Upper lobe of left lung (tissue), 6 donors: ENCODE data around the gene CA4. TPM values are rescaled to one million over a fixed set of nuclear protein-coding genes. Genes with fewer than 3 reads are reported as not detected.
A peak's percentile ranks its signal among the peaks of the same experiment; 100 is the strongest.
"Not testable (repeated sequence)": the region's sequence is repeated elsewhere in the genome, so short reads cannot be mapped to it uniquely, and the experiment has no call there.

ENCODE experiments used
- ATAC-seq, 2 donors: fragments of 200-7000 bp; cut with Tn5 transposase; one replicate each; pipeline ENCODE4 v1.9.1; 2022; ENCODE audit warnings: mild to moderate bottlenecking in 2 of 2, moderate library complexity in 2 of 2; ENCODE audit not compliant: low FRiP score in 2 of 2
- DNase-seq, 2 donors: peaks; one replicate each; pipeline ENCODE4 v3.0.0-alpha.2; 2019 to 2020
- H3K27ac ChIP-seq, 4 donors: fragments of 200-600 bp; sonication (generic); one replicate each; pipeline ENCODE4 v1.5.1; 2016 to 2019
- H3K27me3 ChIP-seq, 4 donors: fragments of 200-600 bp; sonication (generic); one replicate each; pipeline ENCODE4 v1.5.1; 2017 to 2019
- H3K36me3 ChIP-seq, 4 donors: fragments of 200-600 bp; sonication (generic); one replicate each; pipeline ENCODE4 v1.5.1; 2016 to 2019
- H3K4me1 ChIP-seq, 4 donors: fragments of 200-600 bp; sonication (generic); one replicate each; pipeline ENCODE4 v1.5.1; 2018 to 2019
- H3K4me3 ChIP-seq, 4 donors: fragments of 200-600 bp; sonication (generic); one replicate each; pipeline ENCODE4 v1.5.1; 2017 to 2019; ENCODE audit warnings: mild to moderate bottlenecking in 2 of 4, moderate library complexity in 1 of 4
- H3K9me3 ChIP-seq, 4 donors: fragments of 200-600 bp; sonication (generic); one replicate each; pipeline ENCODE4 v1.5.1; 2018 to 2019
- EP300 ChIP-seq, 4 donors: sonication (generic); formaldehyde crosslinking; IDR thresholded peaks; one replicate each; pipeline ENCODE4 v1.5.1; 2017; ENCODE audit warnings: antibody characterized with exemption in 4 of 4, control low read depth in 2 of 4
- POLR2A ChIP-seq, 4 donors: fragments of 450-650 bp; IDR thresholded peaks; one replicate each; pipeline ENCODE4 v1.5.1; 2016 to 2017; ENCODE audit warnings: antibody characterized with exemption in 4 of 4, mild to moderate bottlenecking in 2 of 4
- POLR2AphosphoS5 ChIP-seq, 2 donors: sonication (generic); formaldehyde crosslinking; IDR thresholded peaks; one replicate each; pipeline ENCODE4 v1.5.1; 2017; ENCODE audit warnings: antibody characterized with exemption in 2 of 2
- WGBS, 2 donors: methylation state at CpG; one replicate each; pipeline ENCODE4 v1.1.5; 2017 to 2018; 5-methylcytosine and 5-hydroxymethylcytosine counted together
- total RNA-seq, 6 donors: library from RNA; depleted of rRNA in 4 of 6; stranded (reverse); fragments of >200 nt in 4 of 6; gene quantifications; one replicate each; pipeline versions ENCODE4 v1.1.0 to v1.2.1, GENCODE V29; 2016 to 2021
- TF ChIP-seq, protein P1 (sequence below), 6 experiments: fragments of 450-650 bp in 4 of 6; fragments of 200-600 bp in 2 of 6; sonication (generic) in 2 of 6; IDR thresholded peaks; one replicate each; pipeline ENCODE4 v1.5.1; 2016 to 2019; ENCODE audit warnings: antibody characterized with exemption in 6 of 6
- donor health status: DM: no; HTN: no; CAD: no; lungs with moderate emphysema.
- donor health status: DM: no; HTN: yes; CAD: no; lungs with severe emphysema.

The CA4 gene
- 100 to 1,000 TPM in 1 of 6 donors, 10 to 100 TPM in 4, 1 to 10 TPM in 1; 7.3 to 102 (median 45.5) TPM for total RNA-seq

DNA sequence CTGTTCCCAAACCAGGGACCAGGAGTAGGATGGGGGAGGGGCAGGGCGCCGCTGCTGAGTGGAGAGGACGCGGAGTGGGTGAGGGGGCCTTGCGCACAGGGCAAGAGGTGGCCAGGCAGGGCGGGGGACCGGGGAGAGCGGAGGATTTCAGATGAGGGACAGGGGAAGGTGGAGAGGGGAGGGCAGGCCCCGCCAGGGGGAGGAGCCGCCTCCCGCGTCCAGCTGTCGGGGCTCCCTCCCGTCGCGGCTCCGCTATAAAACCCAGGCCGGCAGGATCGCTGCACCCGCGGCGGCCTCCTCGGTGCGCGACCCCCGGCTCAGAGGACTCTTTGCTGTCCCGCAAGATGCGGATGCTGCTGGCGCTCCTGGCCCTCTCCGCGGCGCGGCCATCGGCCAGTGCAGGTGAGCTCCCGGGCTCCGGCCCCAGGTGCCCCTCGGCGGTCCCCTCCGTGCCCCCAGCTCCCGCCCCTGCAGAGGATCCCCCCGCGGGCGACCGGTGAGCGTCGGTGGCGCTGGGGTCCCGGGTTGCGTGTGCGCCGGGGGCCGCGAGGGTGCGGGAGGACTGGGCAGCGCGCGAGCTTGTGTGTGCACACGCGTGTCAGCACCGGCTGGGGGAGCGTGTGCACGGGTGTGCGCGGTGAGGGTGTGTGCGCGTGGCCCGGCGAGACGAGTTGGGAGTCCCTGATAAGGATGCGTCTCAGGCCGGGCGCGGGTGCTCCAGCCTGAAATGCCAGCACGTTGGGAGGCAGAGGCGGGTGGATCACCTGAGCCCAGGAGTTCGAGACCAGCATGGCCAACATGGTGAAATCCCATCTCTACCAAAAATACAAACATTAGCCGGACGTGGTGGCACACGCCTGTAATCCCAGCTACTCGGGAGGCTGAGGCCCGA is at the start of gene CA4:
TSS of gene CA4 (plus strand) at position 283 of the 892 bp plus-strand sequence. CDS start at position 345, 62 bp downstream.
- H3K9me3 ChIP-seq = no peaks in the 10 kb centered on the region
- TF ChIP-seq EP300 (IDR thresholded peaks at IDR 0.05) (no peak), POLR2A (IDR thresholded peaks at IDR 0.05) (peak in 2 of 4 donors; percentile 16 to 45), POLR2AphosphoS5 (IDR thresholded peaks at IDR 0.05) (peak in 1 of 2 donors; percentile 55)
- TF ChIP-seq, protein P1, sequence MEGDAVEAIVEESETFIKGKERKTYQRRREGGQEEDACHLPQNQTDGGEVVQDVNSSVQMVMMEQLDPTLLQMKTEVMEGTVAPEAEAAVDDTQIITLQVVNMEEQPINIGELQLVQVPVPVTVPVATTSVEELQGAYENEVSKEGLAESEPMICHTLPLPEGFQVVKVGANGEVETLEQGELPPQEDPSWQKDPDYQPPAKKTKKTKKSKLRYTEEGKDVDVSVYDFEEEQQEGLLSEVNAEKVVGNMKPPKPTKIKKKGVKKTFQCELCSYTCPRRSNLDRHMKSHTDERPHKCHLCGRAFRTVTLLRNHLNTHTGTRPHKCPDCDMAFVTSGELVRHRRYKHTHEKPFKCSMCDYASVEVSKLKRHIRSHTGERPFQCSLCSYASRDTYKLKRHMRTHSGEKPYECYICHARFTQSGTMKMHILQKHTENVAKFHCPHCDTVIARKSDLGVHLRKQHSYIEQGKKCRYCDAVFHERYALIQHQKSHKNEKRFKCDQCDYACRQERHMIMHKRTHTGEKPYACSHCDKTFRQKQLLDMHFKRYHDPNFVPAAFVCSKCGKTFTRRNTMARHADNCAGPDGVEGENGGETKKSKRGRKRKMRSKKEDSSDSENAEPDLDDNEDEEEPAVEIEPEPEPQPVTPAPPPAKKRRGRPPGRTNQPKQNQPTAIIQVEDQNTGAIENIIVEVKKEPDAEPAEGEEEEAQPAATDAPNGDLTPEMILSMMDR (IDR thresholded peaks at IDR 0.05) = peak in 1 of 6 experiments; percentile 6
- peak within 1 kb of the TSS; percentile 56 to 68 (median 61) for H3K4me3 ChIP-seq
- peak within 1 kb of the TSS; percentile 60 to 88 (median 80) for H3K27ac ChIP-seq
- peaks cover 0 to 15% (median 11%) of the 10 kb centered on the region in 4 donors for H3K27me3 ChIP-seq
- ATAC-seq = peak; percentile 6 to 28
- peak; percentile 57 to 86 for DNase-seq
- 2 to 5% methylated on average over 12 to 50 of the region's 81 CpGs for WGBS, 2 donors
- H3K36me3 ChIP-seq = no peaks in the 10 kb centered on the region
- peaks cover 20 to 50% (median 26%) of the 10 kb centered on the region in 4 donors for H3K4me1 ChIP-seq

DNA sequence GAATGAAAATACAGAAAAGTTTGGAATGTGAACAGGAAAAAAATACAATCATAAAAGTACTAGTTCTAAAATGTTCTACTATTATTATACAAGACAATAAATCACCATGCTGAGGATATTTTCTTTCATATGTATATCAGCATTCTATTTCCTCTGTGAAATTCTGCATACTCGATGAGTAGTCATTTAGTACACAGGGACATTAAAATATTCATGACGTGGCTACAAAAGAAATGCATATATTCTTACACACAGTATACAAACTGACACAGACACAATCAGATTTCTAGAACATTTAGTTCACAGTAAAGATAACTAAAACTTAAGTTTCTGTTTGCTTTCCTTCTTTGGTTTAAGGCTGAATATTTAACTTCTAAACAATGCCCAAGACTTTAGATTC is 49.2 kb upstream of the CA4 start:
- not testable (repeated sequence) for H3K9me3 ChIP-seq, H3K4me1 ChIP-seq, H3K27ac ChIP-seq, H3K27me3 ChIP-seq, DNase-seq, H3K4me3 ChIP-seq, ATAC-seq, H3K36me3 ChIP-seq
- 40 to 69% methylated on average over 1 to 2 of the region's 2 CpGs for WGBS, 2 donors

DNA sequence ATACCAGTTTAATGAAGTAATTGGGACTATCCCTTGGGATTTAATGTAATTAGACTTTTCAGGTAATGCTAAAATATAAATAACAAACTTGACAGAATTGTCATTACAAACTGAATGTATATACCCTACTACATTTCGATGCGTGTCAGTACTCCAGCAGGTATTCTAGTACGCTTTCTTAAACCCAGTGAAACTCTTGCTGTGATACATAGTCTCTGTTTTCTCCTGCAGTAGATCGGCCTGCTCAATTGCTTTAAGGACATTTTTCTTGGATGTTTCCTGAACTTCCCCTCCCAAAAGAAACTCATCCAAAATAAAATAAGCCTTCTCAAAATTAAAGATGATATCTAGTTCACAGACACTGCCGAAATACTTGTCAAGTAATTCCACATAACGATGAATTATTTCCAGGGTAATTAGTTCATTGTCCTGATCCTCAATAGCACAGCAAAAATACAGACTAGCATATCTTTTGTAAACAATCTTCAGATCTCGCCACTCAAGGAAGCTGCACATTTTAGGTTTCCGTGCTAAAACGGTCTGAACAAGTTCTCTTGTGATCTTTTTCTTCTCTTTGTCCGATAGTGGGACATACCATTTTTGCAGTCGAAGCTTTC is 47.6 kb upstream of the CA4 start:
- peak overlapping the region in 2 of 4 donors; percentile 6 to 48 for H3K27ac ChIP-seq
- not testable (repeated sequence) for H3K4me1 ChIP-seq, ATAC-seq, H3K36me3 ChIP-seq, H3K9me3 ChIP-seq, H3K27me3 ChIP-seq, DNase-seq
- 27 to 46% methylated on average over 11 of the region's 11 CpGs for WGBS, 2 donors
- peak overlapping the region in 3 of 4 donors; percentile 6 to 40 (median 28) for H3K4me3 ChIP-seq

DNA sequence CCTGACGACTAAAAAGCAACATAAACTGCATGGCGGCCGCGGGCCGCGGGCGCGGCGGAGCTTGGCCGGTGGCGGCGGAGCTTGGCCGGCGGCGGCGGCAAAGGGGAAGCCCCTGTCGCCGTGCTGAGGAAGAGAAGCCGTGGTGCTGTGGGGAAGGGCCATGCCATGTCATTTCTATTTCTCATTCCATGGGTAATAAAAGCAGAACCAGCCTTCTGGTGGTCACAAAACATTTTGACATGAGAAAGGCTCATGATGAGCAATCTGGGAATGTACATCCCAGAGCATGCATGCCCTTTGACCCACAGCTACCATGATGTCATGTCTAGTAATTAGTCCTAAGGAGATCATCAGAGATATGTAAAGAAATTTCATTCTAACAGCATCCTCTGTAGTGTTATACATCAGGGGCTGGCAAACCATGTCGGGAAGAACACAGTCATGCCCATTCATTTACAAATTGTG is 47.1 kb upstream of the CA4 start:
- Histone ChIP-seq H3K36me3 (no peaks in the 10 kb centered on the region), H3K27ac (peak overlapping the region in 2 of 4 donors; percentile 6 to 48), H3K27me3 (no peaks in the 10 kb centered on the region), H3K4me1 (peaks cover 0 to 5% (median 2%) of the 10 kb centered on the region in 4 donors), H3K4me3 (peak overlapping the region in 3 of 4 donors; percentile 6 to 40 (median 28)), H3K9me3 (no peaks in the 10 kb centered on the region)
- WGBS, 2 donors = 32 to 33% methylated on average over 19 to 20 of the region's 20 CpGs
- ATAC-seq (peak in 1 of 2 donors; percentile 87), DNase-seq (peak; percentile 37 to 92)
- TF ChIP-seq, protein P1 (IDR thresholded peaks at IDR 0.05) = no peak
- TF ChIP-seq EP300 (IDR thresholded peaks at IDR 0.05) (no peak), POLR2A (IDR thresholded peaks at IDR 0.05) (peak in 1 of 4 donors; percentile 56)

DNA sequence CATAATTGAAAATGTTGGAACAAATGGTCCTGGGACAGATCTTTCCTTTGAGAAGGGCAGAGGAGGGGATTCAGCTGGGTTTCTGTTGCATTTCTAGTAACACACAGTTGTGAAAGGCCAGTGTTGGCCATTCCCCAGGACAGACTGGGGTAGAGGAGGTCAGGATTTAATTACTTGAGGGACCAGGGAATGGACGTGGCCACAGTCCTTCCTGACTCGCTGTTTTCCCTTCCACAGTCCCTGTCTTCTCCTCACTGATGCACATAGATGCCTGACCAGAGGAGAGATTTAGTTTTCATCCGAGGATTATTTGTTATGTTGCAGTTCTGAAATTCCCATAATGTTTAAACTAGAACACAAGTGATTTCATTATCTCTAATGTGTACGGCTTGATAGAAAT is 45.8 kb upstream of the CA4 start:
- DNase-seq (no peak), ATAC-seq (no peak)
- no peaks in the 10 kb centered on the region for H3K27me3 ChIP-seq
- TF ChIP-seq EP300 (IDR thresholded peaks at IDR 0.05) (no peak), POLR2AphosphoS5 (IDR thresholded peaks at IDR 0.05) (no peak), POLR2A (IDR thresholded peaks at IDR 0.05) (no peak)
- TF ChIP-seq, protein P1 (IDR thresholded peaks at IDR 0.05) = no peak
- no peaks in the 10 kb centered on the region for H3K9me3 ChIP-seq
- H3K4me3 ChIP-seq = no peak overlapping the region
- no peaks in the 10 kb centered on the region for H3K36me3 ChIP-seq
- peaks cover 0 to 5% (median 2%) of the 10 kb centered on the region in 4 donors for H3K4me1 ChIP-seq
- WGBS, 2 donors = 87 to 91% methylated on average over 4 of the region's 4 CpGs
- no peak overlapping the region for H3K27ac ChIP-seq
